Upper lobe of right lung (tissue), 1 donor: Measurements from ENCODE around the gene MAP3K7CL. TPM values are rescaled to one million over a fixed set of nuclear protein-coding genes. Genes with fewer than 3 reads are reported as not detected.

Experiments used
- ATAC-seq: fragments of 200-7000 bp; cut with Tn5 transposase; one replicate; pipeline ENCODE4 v1.9.1; 2020; ENCODE audit warnings: mild to moderate bottlenecking, moderate library complexity
- DNase-seq: peaks from one replicate; pipeline ENCODE4 v3.0.0-alpha.2; 2020
- H3K27ac ChIP-seq: fragments of 200-600 bp; one replicate; pipeline ENCODE4 v1.8.0; 2022
- H3K27me3 ChIP-seq: fragments of 200-600 bp; one replicate; pipeline ENCODE4 v1.8.0; 2022; ENCODE audit warnings: mild to moderate bottlenecking
- H3K36me3 ChIP-seq: fragments of 200-600 bp; one replicate; pipeline ENCODE4 v1.8.0; 2022
- H3K4me1 ChIP-seq: fragments of 200-600 bp; one replicate; pipeline ENCODE4 v1.8.0; 2022
- H3K4me3 ChIP-seq: fragments of 200-600 bp; one replicate; pipeline ENCODE4 v1.8.0; 2022; ENCODE audit warnings: mild to moderate bottlenecking
- H3K9me3 ChIP-seq: fragments of 200-600 bp; one replicate; pipeline ENCODE4 v1.8.0; 2022
- intact Hi-C: fragments of 100-400 bp; cut with DNase I; formaldehyde crosslinking; loops from one replicate; pipeline ENCODE4 v1.11.0; 2022
- total RNA-seq: library from RNA; stranded (reverse); fragmentation: NEBNext Ultra II Directional; extraction: Animal tissue kit (Norgen Biotek cat#: 25700); gene quantifications from one replicate; pipeline ENCODE4 v1.2.1, GENCODE V29; 2021
- TF ChIP-seq, protein P1 (sequence below): fragments of 200-600 bp; IDR thresholded peaks from one replicate; pipeline ENCODE4 v1.8.0; 2022; ENCODE audit warnings: antibody characterized with exemption
- donor health status: DM: no; HTN: yes; CAD: no; lungs with severe emphysema.

The MAP3K7CL gene
- total RNA-seq, 1 donor from 2014 or later = 7.6 TPM

- H3K36me3 ChIP-seq = no peaks in the 10 kb centered on the region
- TF ChIP-seq, protein P1, sequence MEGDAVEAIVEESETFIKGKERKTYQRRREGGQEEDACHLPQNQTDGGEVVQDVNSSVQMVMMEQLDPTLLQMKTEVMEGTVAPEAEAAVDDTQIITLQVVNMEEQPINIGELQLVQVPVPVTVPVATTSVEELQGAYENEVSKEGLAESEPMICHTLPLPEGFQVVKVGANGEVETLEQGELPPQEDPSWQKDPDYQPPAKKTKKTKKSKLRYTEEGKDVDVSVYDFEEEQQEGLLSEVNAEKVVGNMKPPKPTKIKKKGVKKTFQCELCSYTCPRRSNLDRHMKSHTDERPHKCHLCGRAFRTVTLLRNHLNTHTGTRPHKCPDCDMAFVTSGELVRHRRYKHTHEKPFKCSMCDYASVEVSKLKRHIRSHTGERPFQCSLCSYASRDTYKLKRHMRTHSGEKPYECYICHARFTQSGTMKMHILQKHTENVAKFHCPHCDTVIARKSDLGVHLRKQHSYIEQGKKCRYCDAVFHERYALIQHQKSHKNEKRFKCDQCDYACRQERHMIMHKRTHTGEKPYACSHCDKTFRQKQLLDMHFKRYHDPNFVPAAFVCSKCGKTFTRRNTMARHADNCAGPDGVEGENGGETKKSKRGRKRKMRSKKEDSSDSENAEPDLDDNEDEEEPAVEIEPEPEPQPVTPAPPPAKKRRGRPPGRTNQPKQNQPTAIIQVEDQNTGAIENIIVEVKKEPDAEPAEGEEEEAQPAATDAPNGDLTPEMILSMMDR = no peak
- no peak for DNase-seq
- ATAC-seq = no peak
- peaks cover 8% of the 10 kb centered on the region for H3K4me1 ChIP-seq
- no peaks in the 10 kb centered on the region for H3K27me3 ChIP-seq
- H3K4me3 ChIP-seq = no peak overlapping the region
- intact Hi-C loops = no loop called here
- H3K27ac ChIP-seq = no peak overlapping the region
- no peaks in the 10 kb centered on the region for H3K9me3 ChIP-seq
Measured at GRCh38 chr21:29209696-29210095, 79.3 kb downstream of the MAP3K7CL start.

DNA sequence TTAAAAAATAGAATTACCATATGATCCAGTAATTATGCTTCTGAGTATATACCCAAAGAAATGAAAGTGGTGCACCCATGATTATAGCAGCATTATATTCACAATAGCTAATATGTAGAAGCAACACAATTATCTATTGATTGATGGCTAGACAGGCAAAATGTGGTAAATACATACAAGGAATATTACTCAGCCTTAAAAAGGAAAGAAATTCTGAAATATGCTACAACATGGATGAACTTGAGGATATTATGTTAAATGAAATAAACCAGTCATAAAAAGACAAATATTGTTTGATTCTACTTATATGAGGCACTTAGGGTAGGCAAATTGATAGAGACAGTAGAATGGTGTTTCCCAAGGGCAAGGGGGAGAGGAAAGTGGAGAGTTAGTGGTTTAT lies 80.8 kb downstream of the MAP3K7CL start:
- ATAC-seq = no peak
- Histone ChIP-seq H3K4me1 (peaks cover 8% of the 10 kb centered on the region), H3K27me3 (no peaks in the 10 kb centered on the region), H3K27ac (no peak overlapping the region), H3K9me3 (no peaks in the 10 kb centered on the region), H3K36me3 (no peaks in the 10 kb centered on the region), H3K4me3 (no peak overlapping the region)
- TF ChIP-seq, protein P1 = no peak
- intact Hi-C loops = no loop called here
- no peak for DNase-seq

GRCh38 chr21:29212446-29212845 lies 82.0 kb downstream of the MAP3K7CL start:
- H3K36me3 ChIP-seq = no peaks in the 10 kb centered on the region
- H3K27me3 ChIP-seq = no peaks in the 10 kb centered on the region
- no peaks in the 10 kb centered on the region for H3K9me3 ChIP-seq
- TF ChIP-seq, protein P1 = no peak
- H3K4me1 ChIP-seq = peaks cover 8% of the 10 kb centered on the region
- ATAC-seq (no peak), DNase-seq (no peak)
- no peak overlapping the region for H3K4me3 ChIP-seq
- intact Hi-C loops = no loop called here
- H3K27ac ChIP-seq = no peak overlapping the region

DNA sequence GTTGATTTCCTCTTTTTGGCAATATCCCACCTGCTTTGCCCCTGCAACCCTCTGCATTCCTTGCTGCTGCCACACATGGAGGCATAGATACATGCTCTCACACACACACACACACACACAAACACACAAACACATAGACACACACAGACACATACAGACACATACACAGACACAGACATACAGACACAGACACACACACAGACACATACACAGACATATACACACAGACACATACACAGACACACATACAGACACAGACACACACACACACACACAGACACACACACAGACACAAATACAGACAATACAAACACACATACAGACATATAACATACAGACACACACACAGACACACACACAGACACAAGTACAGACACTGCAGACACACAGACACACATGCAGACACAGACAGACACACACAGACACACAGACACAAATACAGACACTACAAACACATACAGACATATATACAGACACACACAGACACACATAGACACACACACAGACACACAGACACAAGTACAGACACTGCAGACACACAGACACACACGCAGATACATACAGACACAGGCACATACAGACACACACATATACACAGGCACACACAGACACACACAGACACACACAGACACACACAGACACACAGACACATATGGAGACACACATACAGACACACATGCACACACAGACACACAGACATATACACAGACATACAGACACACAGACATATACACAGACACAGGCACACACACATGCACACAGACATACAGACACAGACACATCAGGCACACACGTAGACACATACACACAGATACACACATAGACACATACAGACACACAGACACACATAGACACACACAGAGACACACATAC lies 83.3 kb downstream of the MAP3K7CL start:
- Histone ChIP-seq H3K4me1 (peaks cover 4% of the 10 kb centered on the region), H3K27ac (no peak overlapping the region), H3K9me3 (no peaks in the 10 kb centered on the region), H3K4me3 (no peak overlapping the region), H3K36me3 (no peaks in the 10 kb centered on the region), H3K27me3 (no peaks in the 10 kb centered on the region)
- TF ChIP-seq, protein P1 = no peak
- intact Hi-C loops = no loop called here
- DNase-seq = no peak
- no peak for ATAC-seq

DNA sequence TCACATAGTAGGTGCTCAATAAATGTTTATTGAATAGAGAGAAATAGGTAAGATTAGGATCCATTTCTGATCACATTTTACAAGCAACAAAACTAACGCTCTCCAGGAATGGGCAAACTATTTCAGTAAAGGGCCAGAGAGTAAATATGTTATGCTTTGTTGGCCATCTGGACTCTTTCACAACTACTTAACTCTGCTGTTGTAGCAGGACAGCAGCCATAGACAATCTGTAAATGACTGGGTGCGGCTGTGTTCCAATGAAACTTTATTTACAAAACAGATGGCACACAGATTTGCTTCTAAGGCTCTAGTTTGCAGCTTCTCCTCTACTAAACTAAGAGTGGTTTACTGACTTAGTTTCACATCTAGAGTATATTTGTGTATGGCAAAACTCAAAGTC lies 85.3 kb downstream of the MAP3K7CL start:
- H3K4me3 ChIP-seq = no peak overlapping the region
- intact Hi-C loops = no loop called here
- H3K9me3 ChIP-seq = no peaks in the 10 kb centered on the region
- no peaks in the 10 kb centered on the region for H3K36me3 ChIP-seq
- no peaks in the 10 kb centered on the region for H3K4me1 ChIP-seq
- TF ChIP-seq, protein P1 = no peak
- ATAC-seq (no peak), DNase-seq (no peak)
- H3K27ac ChIP-seq = no peak overlapping the region
- no peaks in the 10 kb centered on the region for H3K27me3 ChIP-seq
